GM15510 (cell line): ENCODE results near the gene DUSP19.

Source experiments
- POLR2A ChIP-seq: IDR thresholded peaks from 3 replicates; pipeline ENCODE4 v1.6.1; 2011; ENCODE audit warnings: borderline replicate concordance; ENCODE audit not compliant: insufficient read length; ENCODE audit errors: extremely low read depth

The DUSP19 gene

DNA sequence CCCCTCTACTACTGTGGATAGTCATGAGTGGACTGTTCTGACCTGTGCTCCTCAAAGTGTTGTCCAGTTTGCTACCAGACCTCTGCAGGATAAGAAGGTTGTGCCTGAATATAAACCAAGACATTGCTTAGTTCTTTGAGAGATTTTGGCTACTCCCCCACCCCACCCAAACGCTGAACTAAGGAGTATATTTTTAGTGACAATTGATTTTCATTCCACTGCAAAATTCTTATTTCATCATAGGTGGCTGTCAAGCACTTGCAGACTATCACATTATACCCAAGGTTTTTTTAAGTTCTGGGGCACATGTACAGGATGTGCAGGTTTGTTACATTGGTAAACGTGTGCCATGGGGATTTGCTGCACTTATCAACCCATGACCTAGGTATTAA, 13.4 kb downstream of the DUSP19 start:
- TF ChIP-seq POLR2A = no peak

DNA sequence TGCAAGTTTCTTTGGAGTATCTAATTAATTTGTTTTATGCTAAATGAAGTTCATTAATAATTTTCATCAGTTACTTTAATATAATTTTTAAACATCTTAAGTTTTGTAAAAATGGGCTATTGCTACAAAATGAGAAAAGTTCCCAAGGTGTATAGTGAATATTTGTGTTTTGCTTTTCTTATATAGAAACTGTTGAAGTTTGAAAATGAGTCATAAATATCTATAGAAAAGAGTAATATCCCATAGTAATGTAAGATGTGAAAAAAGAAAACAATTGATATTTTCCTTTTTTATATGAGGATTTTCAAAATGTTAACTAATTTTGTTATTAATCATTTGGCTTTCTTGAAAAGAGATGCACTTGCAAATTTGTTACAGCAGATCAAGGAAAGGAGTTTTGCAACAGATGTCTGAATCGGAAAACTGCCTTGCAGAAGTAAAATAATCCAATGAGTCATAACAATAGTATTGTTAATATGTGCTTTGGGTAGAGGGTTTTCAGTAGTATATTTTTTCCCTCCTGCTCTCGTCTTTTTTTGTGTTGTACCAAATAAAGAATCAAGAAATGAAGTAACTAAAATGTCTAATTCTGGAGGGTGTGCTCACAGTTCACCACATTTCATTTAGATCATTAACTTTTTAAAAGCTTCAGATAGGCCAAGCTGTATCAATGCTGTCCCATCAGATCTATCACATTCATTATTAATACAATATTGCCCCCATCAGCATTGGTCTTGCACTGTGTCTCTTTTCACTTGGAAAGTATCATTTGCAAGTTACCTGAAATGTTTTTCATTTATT, 15.5 kb downstream of the DUSP19 start:
- no peak for TF ChIP-seq POLR2A

DNA sequence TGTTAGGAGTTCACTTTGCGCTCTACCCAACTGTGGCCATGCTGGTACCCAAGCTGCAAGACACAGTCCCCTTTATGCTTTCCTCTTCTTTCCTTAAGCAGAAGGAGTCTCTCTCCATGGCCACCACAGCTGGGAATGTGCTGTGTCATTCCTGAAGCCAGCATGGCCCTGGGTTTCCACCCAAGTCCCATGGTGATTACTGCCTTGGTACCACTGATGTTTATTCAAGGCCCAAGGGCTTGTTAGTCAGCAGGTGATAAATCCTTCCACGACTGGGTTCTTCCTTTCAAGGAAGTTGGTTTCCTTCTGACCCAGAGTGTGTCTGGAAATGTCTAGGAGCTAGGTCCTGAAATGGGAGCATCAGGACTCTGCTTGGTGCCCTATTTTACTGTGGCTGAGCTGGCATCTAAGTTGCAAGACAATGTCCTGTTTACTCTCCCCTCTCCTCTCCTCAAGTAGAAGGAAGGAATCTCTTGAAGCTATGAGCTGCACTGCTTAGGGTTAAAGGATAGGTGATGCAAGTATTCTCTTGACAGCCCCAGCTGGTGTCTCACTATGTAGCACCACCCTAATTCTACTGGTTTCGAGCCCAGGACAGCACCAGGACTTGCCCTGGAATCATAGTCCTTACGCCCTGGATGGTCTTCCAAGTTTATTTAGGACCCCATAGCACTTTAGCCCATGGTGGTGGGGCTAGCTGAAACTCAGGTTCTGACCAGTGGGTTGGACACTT, 27.0 kb downstream of the DUSP19 start:
- no peak for TF ChIP-seq POLR2A

DNA sequence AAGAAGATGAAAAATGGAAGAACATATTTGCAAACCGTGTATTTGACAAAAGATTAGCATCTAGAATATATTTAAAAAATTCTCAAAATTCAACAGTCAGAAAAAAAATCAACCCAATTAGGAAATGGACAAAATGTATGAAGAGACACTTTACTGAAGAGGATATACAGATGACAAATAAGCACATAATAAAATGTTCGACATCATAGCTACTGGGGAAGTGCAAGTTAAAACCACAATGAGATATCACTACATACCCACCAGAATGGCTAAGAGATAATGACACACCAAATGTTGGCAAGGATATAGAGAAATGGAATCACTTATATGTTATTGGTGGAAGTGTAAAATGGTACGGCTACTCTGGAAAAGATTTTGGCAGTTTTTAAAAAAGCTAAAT, 34.0 kb downstream of the DUSP19 start:
- TF ChIP-seq POLR2A = no peak

DNA sequence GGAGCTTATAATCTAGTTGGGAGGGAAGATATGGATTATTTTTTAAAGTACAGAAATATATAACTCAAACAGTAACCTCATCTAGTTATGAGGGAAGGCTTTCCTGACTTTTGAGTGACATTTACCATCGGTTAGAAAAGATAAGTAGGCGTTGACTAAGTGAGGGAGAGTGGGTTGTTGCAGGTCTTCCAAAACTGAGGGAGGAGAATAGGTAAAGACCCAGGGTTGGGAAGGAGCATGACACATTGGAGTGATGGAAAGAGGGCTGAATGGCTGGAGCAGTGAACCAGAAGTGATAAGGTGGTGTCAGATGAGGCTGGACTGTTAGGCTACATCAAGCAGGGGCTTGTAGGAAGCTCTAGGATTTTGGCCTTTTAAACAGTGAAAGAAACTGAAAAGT, 35.1 kb downstream of the DUSP19 start:
- no peak for TF ChIP-seq POLR2A

DNA sequence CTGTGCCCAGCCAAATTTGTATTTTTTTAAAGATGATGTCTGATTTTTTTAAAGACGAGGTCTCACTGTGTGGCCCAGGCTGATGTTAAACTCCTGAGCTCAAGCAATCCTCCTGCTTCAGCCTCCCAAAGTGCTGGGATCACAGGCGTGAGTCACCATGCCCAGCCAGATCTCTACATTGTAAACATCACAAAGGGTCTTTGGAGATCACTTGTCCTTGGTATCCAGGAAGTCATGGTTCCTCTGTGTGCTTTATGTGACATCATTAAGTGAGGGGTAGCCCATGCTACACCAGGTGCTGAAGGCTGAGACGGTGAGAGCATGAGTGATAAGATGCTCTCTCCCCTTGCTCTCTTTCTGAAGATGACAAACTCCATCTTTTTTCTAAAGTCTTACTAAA, 38.7 kb downstream of the DUSP19 start:
- TF ChIP-seq POLR2A = no peak

DNA sequence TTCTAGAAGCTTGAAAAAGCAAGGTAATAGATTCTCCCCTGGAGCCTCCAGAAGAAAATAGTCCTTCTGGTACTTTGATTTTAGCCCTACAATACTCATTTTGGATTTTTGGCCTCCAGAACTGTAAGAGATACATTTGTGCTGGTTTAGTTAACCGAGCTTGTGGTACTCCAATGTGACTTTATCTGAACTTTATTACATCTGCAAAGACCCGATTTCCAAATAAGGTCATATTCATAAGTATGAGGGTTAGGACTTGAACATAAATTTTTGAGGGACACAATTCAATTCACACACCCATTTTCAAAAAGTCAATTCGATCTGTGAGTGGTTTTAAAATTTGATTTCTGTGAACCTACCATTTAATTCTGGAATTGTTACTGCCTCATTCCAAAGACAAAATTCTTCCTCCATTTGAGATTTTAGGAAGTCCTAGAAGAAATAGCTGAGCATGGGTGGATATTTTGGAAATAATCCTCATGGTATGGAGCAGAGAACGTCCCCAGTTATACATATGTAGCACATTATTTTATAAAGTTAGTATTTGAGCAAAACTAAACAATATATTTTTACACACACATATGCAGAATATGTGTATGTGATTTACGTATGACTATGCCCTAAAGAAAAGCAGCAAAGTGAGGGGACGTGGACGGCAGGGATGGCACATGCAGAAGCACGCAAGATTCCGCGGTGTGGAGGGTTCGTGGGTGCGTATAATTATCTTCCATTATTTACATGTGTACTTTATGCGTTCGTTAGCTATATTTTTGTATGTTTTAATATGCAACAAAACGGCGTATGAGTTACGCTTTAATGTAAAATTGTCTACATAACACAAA, 44.8 kb downstream of the DUSP19 start:
- no peak for TF ChIP-seq POLR2A

DNA sequence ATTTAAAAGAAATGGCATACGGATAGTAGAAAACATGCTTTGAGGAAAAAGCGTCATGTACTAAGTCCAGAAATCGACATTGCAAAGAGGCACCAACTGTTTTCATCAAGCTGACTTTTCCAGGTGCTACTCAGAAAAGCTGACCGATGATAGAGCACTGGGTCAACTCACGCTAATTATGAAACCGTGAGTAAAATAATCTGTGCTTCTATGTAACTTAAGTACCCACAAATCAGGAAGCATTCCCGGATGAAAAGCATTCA, 45.3 kb downstream of the DUSP19 start:
- TF ChIP-seq POLR2A = no peak

DNA sequence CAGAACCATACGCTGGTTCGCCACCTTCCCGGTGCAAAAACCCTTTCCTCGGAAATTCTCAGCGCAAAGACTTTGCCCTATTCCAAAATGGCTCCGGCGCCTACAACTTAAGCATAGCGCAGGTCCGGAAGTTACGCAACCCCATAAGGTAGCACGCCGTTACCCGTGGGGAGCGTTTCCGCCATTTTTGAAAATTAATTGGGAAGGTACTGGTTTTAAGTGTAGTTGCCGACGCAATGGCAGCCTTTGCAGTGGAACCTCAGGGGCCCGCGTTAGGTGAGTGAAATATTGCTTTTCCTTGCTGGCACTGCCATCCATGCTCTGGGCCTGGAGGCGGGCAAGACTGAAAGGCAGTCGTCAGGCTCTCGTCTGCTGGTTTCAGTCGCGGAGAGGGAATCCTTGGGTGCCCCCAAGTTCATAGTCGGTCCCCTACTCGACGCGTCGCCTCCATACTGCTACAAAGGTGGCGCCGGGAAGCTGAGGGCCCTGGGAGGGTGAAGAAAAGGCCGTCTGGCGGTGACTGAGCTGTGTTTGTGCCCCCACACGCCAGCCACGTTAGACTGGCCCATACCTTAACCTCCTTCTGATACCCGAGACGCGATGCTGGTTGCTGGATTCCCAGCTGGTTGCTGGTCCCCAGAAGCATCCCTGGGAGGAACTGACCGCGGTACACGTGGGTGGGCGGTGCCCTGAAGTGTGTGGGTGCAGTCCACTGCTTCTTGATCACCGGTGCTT, 45.8 kb downstream of the DUSP19 start, which contains the start of gene NUP35:
Gene NUP35 (plus strand): TSS at position 222 of the 735 bp plus-strand sequence. CDS start 15 bp downstream, at position 237.
- peak; percentile 55 for TF ChIP-seq POLR2A

DNA sequence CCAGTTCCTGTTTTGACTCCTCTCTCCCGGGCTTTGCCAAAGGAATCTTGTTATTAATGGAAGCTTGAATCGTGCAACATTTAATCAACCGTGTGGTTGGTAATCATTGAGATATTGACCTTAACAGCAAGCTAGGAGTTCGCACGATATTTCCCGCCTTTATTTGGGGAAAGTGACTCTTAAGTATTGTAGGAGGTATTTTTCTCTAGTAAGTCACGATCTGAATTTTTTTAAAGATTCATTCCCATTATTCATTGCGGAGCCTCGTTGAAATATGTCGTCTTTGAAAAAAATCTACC, 46.4 kb downstream of the DUSP19 start:
- TF ChIP-seq POLR2A = no peak

DNA sequence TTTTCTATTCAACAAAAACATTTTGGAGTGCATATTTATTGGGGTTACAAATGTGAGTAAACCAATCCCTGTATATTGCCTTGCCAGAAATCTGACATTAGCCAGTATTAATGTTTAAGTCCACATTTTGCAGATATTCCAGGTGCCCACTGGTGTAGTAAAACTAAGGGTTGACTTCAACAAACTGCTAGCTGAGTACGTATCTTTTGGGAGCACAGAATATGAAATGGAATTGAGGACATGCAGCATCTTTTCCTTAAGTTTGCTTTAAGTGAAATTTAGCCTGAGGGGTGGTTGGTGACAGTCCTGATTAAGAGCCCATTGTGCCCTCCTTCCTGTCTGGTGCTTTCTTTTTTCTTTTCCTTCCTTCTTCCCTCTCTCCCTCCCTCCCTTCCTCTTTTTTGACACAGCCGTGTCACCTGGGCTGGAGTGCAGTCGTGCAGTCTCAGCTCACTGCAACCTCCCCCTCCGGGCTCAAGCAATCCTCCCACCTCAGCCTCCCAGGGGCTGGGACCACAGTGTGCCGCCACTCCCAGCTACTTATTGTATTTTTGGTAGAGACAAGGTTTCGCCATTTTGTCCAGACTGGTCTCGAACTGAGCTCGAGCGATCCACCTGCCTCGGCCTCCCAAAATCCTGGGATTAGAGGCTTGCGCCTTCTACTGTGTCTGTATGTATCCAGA, 47.3 kb downstream of the DUSP19 start:
- no peak for TF ChIP-seq POLR2A

DNA sequence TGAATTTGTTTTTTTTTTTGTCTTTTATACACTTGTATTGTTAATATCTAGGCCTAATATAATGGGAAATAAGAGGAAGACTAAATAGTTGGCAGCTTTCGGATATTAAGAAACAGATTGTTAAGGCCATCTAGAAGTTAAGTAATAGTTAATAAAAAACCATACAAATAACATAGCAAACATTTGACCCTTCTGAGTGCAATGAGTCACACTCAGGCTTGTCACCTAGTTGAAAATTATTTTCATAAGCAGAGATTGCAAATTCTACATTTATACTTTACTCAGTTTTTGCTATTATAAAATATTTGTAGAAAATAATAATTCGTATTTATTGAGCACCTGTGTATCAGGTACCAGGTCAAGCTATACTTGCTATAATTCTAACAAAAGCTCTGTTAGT, 48.1 kb downstream of the DUSP19 start:
- TF ChIP-seq POLR2A = no peak

DNA sequence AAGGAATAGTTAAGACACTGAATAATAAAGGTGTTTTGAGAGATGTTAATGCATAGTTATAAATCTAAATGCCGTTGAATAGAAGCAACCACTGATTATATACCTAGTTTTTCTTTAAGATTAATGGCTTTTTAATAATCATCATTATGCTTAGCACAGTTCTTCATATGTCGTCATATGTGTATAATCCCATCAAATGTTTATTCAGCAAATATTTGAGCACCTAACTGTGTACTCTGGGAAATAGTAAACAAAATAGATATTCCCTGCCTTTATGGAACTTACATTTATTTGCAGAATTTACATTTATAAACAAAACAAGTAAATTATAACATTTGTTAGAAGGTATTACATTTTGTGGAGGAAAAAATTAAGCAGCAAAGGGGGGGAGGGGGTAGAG, 55.5 kb downstream of the DUSP19 start:
- TF ChIP-seq POLR2A = no peak

DNA sequence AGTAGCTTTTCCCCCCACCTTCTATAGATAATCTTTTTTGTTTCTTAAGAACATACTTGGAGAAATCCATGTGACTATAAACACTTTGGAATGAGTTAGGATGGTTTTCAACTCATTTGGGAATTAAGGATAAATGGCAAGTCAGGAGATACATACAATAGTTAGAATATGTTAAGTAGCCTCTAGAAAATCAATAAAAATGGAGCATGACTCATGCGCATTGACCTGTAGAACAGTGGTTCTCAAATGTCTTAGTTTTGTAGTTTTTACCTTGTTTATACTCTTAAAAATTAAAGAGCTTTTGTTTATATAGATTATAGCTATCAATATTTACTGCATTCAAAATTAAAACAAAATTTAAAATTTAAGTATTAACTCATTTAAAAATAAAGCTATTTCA, 70.4 kb downstream of the DUSP19 start:
- TF ChIP-seq POLR2A = no peak
